Common myeloid progenitor, CD34-positive (primary cell): ENCODE results near the gene ATF6.

Experiments
- CTCF ChIA-PET: fragments of 350-600 bp; sonication (Branson Sonifier 250); formaldehyde crosslinking; loops from one replicate; lab custom pipeline; 2021; ENCODE audit warnings: antibody characterized with exemption; lab: Charles Lee
- POLR2A ChIA-PET: fragments of 350-600 bp; sonication (Branson Sonifier 250); formaldehyde crosslinking; loops from one replicate; lab custom pipeline; 2021; ENCODE audit warnings: antibody characterized with exemption; lab: Charles Lee
- DNase-seq, 3 donors: peaks; one replicate each; pipeline versions ENCODE4 v3.0.0 to v3.0.0-alpha.2; 2013
- H3K27ac ChIP-seq, 2 experiments: 1 replicate in 1 of 2; 2 replicates in 1 of 2; pipeline ENCODE4 v1.7.0; 2013; ENCODE audit warnings: inconsistent platforms in 2 of 2, low read length in 2 of 2, mild to moderate bottlenecking in 2 of 2, low read depth in 1 of 2, moderate library complexity in 1 of 2; ENCODE audit not compliant: severe bottlenecking in 2 of 2, insufficient read depth in 1 of 2, poor library complexity in 1 of 2
- H3K27me3 ChIP-seq, 5 experiments: replicated peaks in 2 of 5; 1 replicate in 3 of 5; 2 replicates in 2 of 5; pipeline versions ENCODE4 v1.6.1 to v1.7.0; 2013; ENCODE audit warnings: low read length in 4 of 5, mild to moderate bottlenecking in 2 of 5, moderate library complexity in 2 of 5, inconsistent platforms in 1 of 5; ENCODE audit not compliant: insufficient read depth in 5 of 5, control insufficient read depth in 4 of 5
- H3K36me3 ChIP-seq, 4 experiments: 1 replicate in 2 of 4; 2 replicates in 2 of 4; pipeline versions ENCODE4 v1.6.1 to v1.7.0; 2013; ENCODE audit warnings: low read length in 3 of 4, control low read depth in 1 of 4, mild to moderate bottlenecking in 1 of 4; ENCODE audit not compliant: control insufficient read depth in 4 of 4, insufficient read depth in 4 of 4
- H3K4me1 ChIP-seq, 4 experiments: 1 replicate in 3 of 4; 2 replicates in 1 of 4; pipeline versions ENCODE4 v1.6.1 to v1.7.1; 2013; ENCODE audit warnings: low read length in 3 of 4, mild to moderate bottlenecking in 3 of 4, control low read depth in 1 of 4, inconsistent platforms in 1 of 4, moderate library complexity in 1 of 4; ENCODE audit not compliant: control insufficient read depth in 4 of 4, insufficient read depth in 4 of 4; ENCODE audit errors: control extremely low read depth in 1 of 4
- H3K4me3 ChIP-seq, 7 experiments: 1 replicate in 4 of 7; 2 replicates in 3 of 7; pipeline versions ENCODE4 v1.5.1 to v1.7.0; 2013; ENCODE audit warnings: mild to moderate bottlenecking in 7 of 7, low read length in 6 of 7, moderate library complexity in 6 of 7, inconsistent platforms in 2 of 7, low read depth in 2 of 7, control low read depth in 1 of 7; ENCODE audit not compliant: insufficient read depth in 4 of 7, control insufficient read depth in 1 of 7; ENCODE audit errors: extremely low read depth in 1 of 7
- H3K9me3 ChIP-seq, 5 experiments: 1 replicate in 4 of 5; 2 replicates in 1 of 5; pipeline versions ENCODE4 v1.6.1 to v1.7.1; 2013; ENCODE audit warnings: low read length in 4 of 5, mild to moderate bottlenecking in 2 of 5, inconsistent platforms in 1 of 5, low read depth in 1 of 5, moderate library complexity in 1 of 5; ENCODE audit not compliant: control insufficient read depth in 4 of 5, insufficient read depth in 2 of 5; ENCODE audit errors: control extremely low read depth in 1 of 5
- WGBS: methylation state at CpG from one replicate; pipeline ENCODE4 v1.1.5; 2013; ENCODE audit not compliant: insufficient coverage; 5-methylcytosine and 5-hydroxymethylcytosine counted together

ATF6 gene

GRCh38 chr1:161791904-161792655, 26.0 kb downstream of the ATF6 start:
- WGBS, result 91% methylated on average over 4 of the region's 5 CpGs
- ChIA-PET POLR2A (no interaction called here), CTCF (interaction anchor here (1.0 to 8.7 kb wide), 29 partner anchors 8 to 485 kb away, joined by 3 to 144 read pairs (median 5); partner anchors contain the start of gene OLFML2B)
- Histone ChIP-seq H3K36me3 (peaks cover 27 to 65% (median 36%) of the 10 kb centered on the region in 4 experiments), H3K4me3 (no peak overlapping the region), H3K27ac (no peak overlapping the region), H3K9me3 (no peaks in the 10 kb centered on the region), H3K27me3 (no peaks in the 10 kb centered on the region), H3K4me1 (no peaks in the 10 kb centered on the region)
- no peak for DNase-seq

GRCh38 chr1:161792740-161793139, 26.6 kb downstream of the ATF6 start:
- H3K4me1 ChIP-seq, result no peaks in the 10 kb centered on the region
- no peaks in the 10 kb centered on the region for H3K9me3 ChIP-seq
- H3K4me3 ChIP-seq, result no peak overlapping the region
- H3K36me3 ChIP-seq, result peaks cover 22 to 69% (median 37%) of the 10 kb centered on the region in 4 experiments
- no peaks in the 10 kb centered on the region for H3K27me3 ChIP-seq
- ChIA-PET POLR2A (no interaction called here), CTCF (interaction anchor here (1.0 to 8.7 kb wide), 29 partner anchors 9 to 484 kb away, joined by 3 to 144 read pairs (median 5); partner anchors contain the start of gene OLFML2B)
- DNase-seq, result peak; percentile 54 to 75 (median 72)
- WGBS, result 40% methylated on average over 1 of the region's 3 CpGs
- no peak overlapping the region for H3K27ac ChIP-seq

GRCh38 chr1:161799792-161800191, 33.7 kb downstream of the ATF6 start:
- no peak for DNase-seq
- POLR2A ChIA-PET, result no interaction called here
- Histone ChIP-seq H3K9me3 (no peaks in the 10 kb centered on the region), H3K4me1 (no peaks in the 10 kb centered on the region), H3K27me3 (no peaks in the 10 kb centered on the region), H3K4me3 (no peak overlapping the region), H3K27ac (no peak overlapping the region), H3K36me3 (peaks cover 13 to 67% (median 42%) of the 10 kb centered on the region in 4 experiments)
- CTCF ChIA-PET, result interaction anchor here (1.1 kb wide), 1 partner anchor 238 kb away, joined by 3 read pairs; no protein-coding TSS in a partner anchor
- WGBS, result no CpG with 5 or more reads among the region's 1 CpG

DNA sequence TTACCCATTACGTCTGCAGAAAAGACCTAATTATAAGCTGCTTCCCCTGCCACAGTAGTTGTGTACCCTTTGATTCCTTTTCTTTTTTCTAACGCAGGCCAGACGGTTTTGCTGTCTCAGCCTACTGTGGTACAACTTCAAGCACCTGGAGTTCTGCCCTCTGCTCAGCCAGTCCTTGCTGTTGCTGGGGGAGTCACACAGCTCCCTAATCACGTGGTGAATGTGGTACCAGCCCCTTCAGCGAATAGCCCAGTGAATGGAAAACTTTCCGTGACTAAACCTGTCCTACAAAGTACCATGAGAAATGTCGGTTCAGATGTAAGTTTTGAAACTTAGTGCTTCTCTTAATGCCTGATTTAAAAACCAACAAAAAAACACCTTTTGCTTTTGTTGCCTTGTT, 35.8 kb downstream of the ATF6 start:
- 92% methylated on average over 4 of the region's 7 CpGs for WGBS
- Histone ChIP-seq H3K27ac (no peak overlapping the region), H3K9me3 (no peaks in the 10 kb centered on the region), H3K36me3 (peaks cover 14 to 54% (median 34%) of the 10 kb centered on the region in 4 experiments), H3K27me3 (no peaks in the 10 kb centered on the region), H3K4me3 (no peak overlapping the region), H3K4me1 (no peaks in the 10 kb centered on the region)
- CTCF ChIA-PET, result interaction anchor here (2.2 to 2.6 kb wide), 2 partner anchors 10 to 235 kb away, joined by 10 to 16 read pairs; no protein-coding TSS in a partner anchor
- DNase-seq, result no peak
- POLR2A ChIA-PET, result no interaction called here

DNA sequence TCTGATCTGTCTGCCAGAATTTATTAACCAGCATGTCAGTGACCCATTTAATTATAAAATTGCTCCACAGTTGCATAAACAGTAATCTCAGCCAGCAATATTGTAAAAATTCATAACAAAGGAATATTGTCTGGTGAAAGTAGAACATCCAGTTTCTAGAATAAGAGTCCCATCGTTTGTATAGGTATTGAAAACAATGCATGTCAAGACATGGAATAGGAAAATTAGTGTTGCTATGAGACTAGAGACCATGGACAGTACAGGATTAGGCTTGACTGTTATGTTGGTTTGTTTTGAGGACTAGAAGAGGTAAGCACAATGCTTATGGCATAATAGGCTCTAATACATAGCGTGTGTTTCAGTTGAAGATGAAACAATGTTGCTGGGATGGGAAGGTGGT, 37.1 kb downstream of the ATF6 start:
- DNase-seq, result no peak
- Histone ChIP-seq H3K27ac (no peak overlapping the region), H3K36me3 (peaks cover 13 to 43% (median 30%) of the 10 kb centered on the region in 4 experiments), H3K4me3 (no peak overlapping the region), H3K9me3 (no peaks in the 10 kb centered on the region), H3K27me3 (no peaks in the 10 kb centered on the region), H3K4me1 (peaks cover 0 to 2% (median 0%) of the 10 kb centered on the region in 4 experiments)
- CTCF ChIA-PET, result interaction anchor here (0.7 to 2.6 kb wide), 3 partner anchors 11 to 234 kb away, joined by 4 to 16 read pairs (median 10); no protein-coding TSS in a partner anchor
- POLR2A ChIA-PET, result interaction anchor here (0.6 kb wide), 1 partner anchor 57 kb away, joined by 4 read pairs; no protein-coding TSS in a partner anchor
- 92% methylated on average over 2 of the region's 2 CpGs for WGBS

GRCh38 chr1:161805399-161806197, 39.5 kb downstream of the ATF6 start:
- Histone ChIP-seq H3K9me3 (peaks cover 2 to 10% (median 6%) of the 10 kb centered on the region in 5 experiments), H3K4me1 (peaks cover 0 to 2% (median 0%) of the 10 kb centered on the region in 4 experiments), H3K27me3 (no peaks in the 10 kb centered on the region), H3K36me3 (peaks cover 16 to 48% (median 26%) of the 10 kb centered on the region in 4 experiments), H3K27ac (no peak overlapping the region), H3K4me3 (no peak overlapping the region)
- DNase-seq, result no peak
- WGBS, result 100% methylated on average over 2 of the region's 3 CpGs
- ChIA-PET CTCF (interaction anchor here (1.2 kb wide), 1 partner anchor 10 kb away, joined by 3 read pairs; no protein-coding TSS in a partner anchor), POLR2A (no interaction called here)
